ENCODE measurements around the gene DGKD. TPM values are rescaled to one million over a fixed set of nuclear protein-coding genes. Genes with fewer than 3 reads are reported as not detected.

The DGKD gene
- total RNA-seq, 1 experiment from 2014 or later: 41.4 TPM

GRCh38 chr2:233501198-233502076 lies 147.1 kb downstream of the DGKD start:
- peak; percentile 30; the same call in 1 of the 2 replicates for TF ChIP-seq PRDM15 (CRISPR knock-in tag; IDR thresholded peaks at IDR 0.05)
- no peak for TF ChIP-seq GTF2I (CRISPR knock-in tag; conservative IDR thresholded peaks at IDR 0.05)
- no peak for TF ChIP-seq NR3C1 (CRISPR knock-in tag; conservative IDR thresholded peaks at IDR 0.05; ENCODE audit: low read depth)

GRCh38 chr2:233503481-233503880 lies 149.2 kb downstream of the DGKD start:
- CTCF ChIA-PET: no interaction called here

More at GRCh38 chr2:233501198-233502076, 147.1 kb downstream of the DGKD start:
- Mint-ChIP-seq H3K27ac (no peak overlapping the region), H3K9me3 (peaks cover 21% of the 10 kb centered on the region), H3K27me3 (ENCODE audit: low read depth) (no peaks in the 10 kb centered on the region), H3K4me3 (no peak overlapping the region), H3K4me1 (peaks cover 5% of the 10 kb centered on the region), H3K36me3 (peaks cover 16% of the 10 kb centered on the region)
- ATAC-seq: no peak
- ChIA-PET POLR2A (no interaction called here), CTCF (interaction anchor here (0.9 kb wide), 1 partner anchor 53 kb away, joined by 3 read pairs; no protein-coding TSS in a partner anchor)
- DNase-seq (ENCODE audit: low spot score): no peak

GRCh38 chr2:233503947-233504637 lies 149.8 kb downstream of the DGKD start:
- ChIA-PET CTCF (no interaction called here), POLR2A (no interaction called here)
- Mint-ChIP-seq H3K27ac (no peak overlapping the region), H3K27me3 (ENCODE audit: low read depth) (no peaks in the 10 kb centered on the region), H3K4me1 (no peaks in the 10 kb centered on the region), H3K36me3 (peaks cover 16% of the 10 kb centered on the region), H3K9me3 (peaks cover 21% of the 10 kb centered on the region), H3K4me3 (no peak overlapping the region)
- ATAC-seq: no peak
- DNase-seq (ENCODE audit: low spot score): no peak
- TF ChIP-seq IRF1 (CRISPR knock-in tag; IDR thresholded peaks at IDR 0.05): no peak
- TF ChIP-seq SMAD4 (CRISPR knock-in tag; IDR thresholded peaks at IDR 0.05): no peak
- TF ChIP-seq CREM (CRISPR knock-in tag; IDR thresholded peaks at IDR 0.05): no peak
- no peak for TF ChIP-seq TCF7 (CRISPR knock-in tag; IDR thresholded peaks at IDR 0.05; ENCODE audit: low read depth)

More at GRCh38 chr2:233503481-233503880, 149.2 kb downstream of the DGKD start:
- no peak for TF ChIP-seq ZSCAN18 (CRISPR knock-in tag; IDR thresholded peaks at IDR 0.05)
- no peak overlapping the region for H3K4me3 Mint-ChIP-seq
- DNase-seq (ENCODE audit: low spot score) (no peak), ATAC-seq (no peak)
- H3K4me1 Mint-ChIP-seq: no peaks in the 10 kb centered on the region
- H3K27ac Mint-ChIP-seq: no peak overlapping the region
- H3K36me3 Mint-ChIP-seq: peaks cover 16% of the 10 kb centered on the region
- H3K9me3 Mint-ChIP-seq: peaks cover 21% of the 10 kb centered on the region
- POLR2A ChIA-PET: no interaction called here
- no peaks in the 10 kb centered on the region for H3K27me3 Mint-ChIP-seq (ENCODE audit: low read depth)

- CTCF ChIA-PET: no interaction called here
These were observed 159.8 kb downstream of the DGKD start for GRCh38 chr2:233513953-233514655.

More at GRCh38 chr2:233513953-233514655, 159.8 kb downstream of the DGKD start:
- no peak overlapping the region for H3K27ac Mint-ChIP-seq
- TF ChIP-seq USF1 (CRISPR knock-in tag; IDR thresholded peaks at IDR 0.05) (no peak), ZNF263 (CRISPR knock-in tag; IDR thresholded peaks at IDR 0.05; ENCODE audit: low read depth) (no peak), ZBTB21 (CRISPR knock-in tag; IDR thresholded peaks at IDR 0.05; ENCODE audit: borderline replicate concordance) (no peak), TCF7 (CRISPR knock-in tag; IDR thresholded peaks at IDR 0.05; ENCODE audit: low read depth) (no peak), RORB (CRISPR knock-in tag; IDR thresholded peaks at IDR 0.05) (no peak), ZSCAN18 (CRISPR knock-in tag; IDR thresholded peaks at IDR 0.05) (no peak), AR (CRISPR knock-in tag; IDR thresholded peaks at IDR 0.05) (no peak), MYBL2 (CRISPR knock-in tag; IDR thresholded peaks at IDR 0.05) (no peak)
- no peaks in the 10 kb centered on the region for H3K27me3 Mint-ChIP-seq (ENCODE audit: low read depth)
- no peak for DNase-seq (ENCODE audit: low spot score)
- no peak overlapping the region for H3K4me3 Mint-ChIP-seq
- peaks cover 4% of the 10 kb centered on the region for H3K36me3 Mint-ChIP-seq
- POLR2A ChIA-PET: no interaction called here
- no peak for ATAC-seq
- no peaks in the 10 kb centered on the region for H3K4me1 Mint-ChIP-seq
- H3K9me3 Mint-ChIP-seq: peaks cover 14% of the 10 kb centered on the region
